Myocyte (in vitro differentiated cells): ENCODE measurements around the gene HSF5. TPM values are rescaled to one million over a fixed set of nuclear protein-coding genes. Genes with fewer than 3 reads are reported as not detected.
"Not testable (repeated sequence)": the region's sequence is repeated elsewhere in the genome, so short reads cannot be mapped to it uniquely, and the experiment has no call there.

Experiments
- DNase-seq: peaks from one replicate; pipeline ENCODE4 v3.0.0-alpha.2; 2012; ENCODE audit warnings: low read depth
- total RNA-seq: library from RNA; depleted of rRNA; stranded (reverse); fragments of >200 nt; gene quantifications from 2 replicates; pipeline ENCODE4 v1.2.3, GENCODE V29; 2014

HSF5 gene
- total RNA-seq, 1 donor from 2014 or later, result not detected

DNA sequence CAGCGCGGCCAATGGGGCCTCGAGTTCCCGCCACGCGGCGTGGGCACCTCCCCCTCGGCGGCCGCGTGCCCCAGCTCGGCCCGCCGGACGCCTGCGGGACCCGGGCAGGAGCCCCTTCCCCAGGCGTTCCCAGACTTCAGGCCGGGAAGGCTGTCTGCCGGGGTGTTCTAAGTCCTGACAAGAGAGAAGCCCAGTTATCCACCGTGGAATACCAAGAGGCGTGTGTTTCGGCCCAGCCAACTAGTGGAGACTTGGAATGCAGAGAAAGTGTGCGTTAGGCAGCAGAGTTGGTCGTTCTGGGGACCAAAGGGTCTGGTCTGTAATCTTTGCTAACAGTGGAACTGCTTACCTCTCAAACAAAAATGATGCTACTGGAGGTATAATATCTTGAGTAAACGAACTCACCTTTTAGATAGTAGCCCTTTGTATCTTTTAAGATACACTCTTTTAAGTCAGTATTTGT lies 251 bp upstream of the HSF5 start:
- DNase-seq, result no peak

DNA sequence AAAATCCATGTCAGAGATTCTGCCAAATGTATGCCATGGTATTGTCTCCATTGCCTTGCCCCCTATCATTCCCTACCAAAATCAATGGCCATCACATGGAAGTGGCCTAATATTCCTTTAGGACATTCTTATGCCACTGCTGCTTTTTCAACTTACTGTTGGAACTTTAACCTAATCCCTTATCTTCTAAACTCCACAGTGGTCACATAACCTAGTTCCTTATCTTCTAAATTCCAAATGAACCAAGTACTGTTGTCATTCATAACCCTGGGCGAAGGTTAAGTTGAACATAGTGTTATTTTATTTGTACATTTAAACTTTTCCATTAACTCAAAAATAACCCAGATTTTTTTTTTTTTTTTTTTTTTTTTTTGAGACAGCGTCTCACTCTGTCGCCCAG lies 3.6 kb downstream of the HSF5 start:
- no peak for DNase-seq

GRCh38 chr17:58481798-58482197 lies 6.4 kb downstream of the HSF5 start:
- DNase-seq, result not testable (repeated sequence)

DNA sequence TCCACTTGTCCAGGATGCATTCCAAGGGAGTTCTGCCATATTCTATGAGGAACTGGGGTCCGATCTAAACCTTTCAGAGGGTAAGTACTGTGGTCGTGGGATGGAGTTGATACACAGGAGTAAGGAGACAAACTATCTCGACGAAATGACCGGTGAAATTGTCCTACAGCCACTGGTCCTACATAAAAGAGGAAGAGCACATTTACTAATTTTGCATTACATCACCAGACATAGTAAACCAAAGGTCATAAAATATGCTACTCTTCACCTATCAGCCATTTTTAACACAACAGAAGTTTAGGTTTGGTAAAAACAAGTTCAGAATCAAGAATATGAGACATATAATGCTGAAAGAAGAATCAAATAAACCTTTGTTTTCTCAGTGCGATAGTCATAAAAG lies 8.1 kb downstream of the HSF5 start:
- no peak for DNase-seq

DNA sequence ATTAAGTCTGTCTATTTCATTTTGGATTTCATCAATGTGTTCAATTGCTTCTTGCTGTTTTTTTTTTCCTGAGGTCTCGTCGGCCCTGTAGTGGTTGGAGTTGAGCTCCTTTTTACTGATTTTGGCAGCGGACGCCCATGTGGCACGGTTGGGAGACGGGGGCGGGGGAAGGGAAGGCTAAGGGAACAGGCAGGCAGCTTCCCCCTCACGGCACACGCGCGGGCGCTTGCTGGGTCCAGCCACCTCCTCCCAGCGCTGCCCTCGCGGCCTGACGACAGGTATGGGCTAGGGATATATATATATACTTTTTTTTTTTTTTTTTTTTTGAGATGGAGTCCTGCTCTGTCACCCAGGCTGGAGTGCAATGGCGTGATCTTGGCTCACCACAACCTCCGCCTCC lies 11.4 kb downstream of the HSF5 start:
- DNase-seq, result no peak

GRCh38 chr17:58475985-58476384 lies 12.2 kb downstream of the HSF5 start:
- DNase-seq, result no peak

GRCh38 chr17:58470356-58470755 lies 17.9 kb downstream of the HSF5 start:
- no peak for DNase-seq

DNA sequence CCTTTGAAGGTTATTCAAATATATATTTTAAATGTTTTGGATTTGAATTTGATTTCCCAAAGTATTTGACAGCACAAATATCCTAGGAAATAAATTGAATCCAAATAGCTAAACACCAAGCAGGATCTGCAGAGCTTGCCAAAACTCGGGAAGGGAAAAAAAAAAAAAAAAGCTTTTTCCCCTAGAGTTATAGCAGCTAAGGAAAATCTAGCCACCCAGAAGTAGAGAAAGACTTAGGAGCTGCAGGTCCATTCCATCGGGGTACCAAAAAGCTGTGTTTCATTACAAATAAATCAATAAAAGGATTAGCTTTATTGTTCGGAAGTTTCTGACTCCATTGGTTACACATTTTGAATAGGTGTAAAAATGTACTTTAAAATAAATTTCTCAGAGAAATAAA lies 19.3 kb downstream of the HSF5 start:
- no peak for DNase-seq

DNA sequence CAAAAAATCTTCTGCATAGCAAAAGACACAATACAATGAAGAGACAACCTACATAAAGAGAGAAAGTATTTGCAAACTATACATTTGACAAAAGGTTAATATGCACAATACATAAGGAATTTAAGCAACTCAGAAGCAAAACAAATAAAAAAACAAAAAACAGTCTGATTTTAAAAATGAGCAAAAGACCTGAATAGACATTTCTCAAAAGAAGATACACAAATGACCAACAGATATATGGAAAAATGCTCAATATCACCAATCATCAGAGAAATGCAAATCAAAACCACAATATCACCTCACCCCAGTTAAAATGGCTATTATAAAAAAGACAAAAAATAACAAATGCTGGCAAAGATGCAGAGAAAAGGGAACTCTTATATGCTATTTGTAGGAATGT lies 32.7 kb downstream of the HSF5 start:
- no peak for DNase-seq

- DNase-seq, result no peak
Measured at GRCh38 chr17:58452738-58453137, 35.5 kb downstream of the HSF5 start.

GRCh38 chr17:58447039-58447975 lies 40.9 kb downstream of the HSF5 start:
- DNase-seq, result peak; percentile 74

DNA sequence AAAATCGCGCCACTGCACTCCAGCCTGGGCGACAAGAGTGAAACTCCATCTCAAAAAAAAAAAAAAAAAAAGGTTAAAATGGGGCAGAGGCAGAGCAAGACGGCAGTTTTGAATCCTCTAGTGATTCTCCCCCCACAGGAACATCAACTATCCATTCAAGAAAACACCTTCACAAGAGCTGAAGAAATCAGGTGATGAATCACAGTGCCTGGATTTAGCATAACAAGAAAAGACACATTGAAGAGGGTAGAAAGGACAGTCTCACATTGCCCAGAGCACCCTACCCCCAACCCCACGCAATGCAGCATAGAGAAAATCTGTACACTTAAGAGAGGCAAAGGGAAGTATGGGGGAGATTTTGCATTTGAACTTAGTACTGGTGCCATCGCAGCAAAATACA lies 42.1 kb downstream of the HSF5 start:
- DNase-seq, result no peak

DNA sequence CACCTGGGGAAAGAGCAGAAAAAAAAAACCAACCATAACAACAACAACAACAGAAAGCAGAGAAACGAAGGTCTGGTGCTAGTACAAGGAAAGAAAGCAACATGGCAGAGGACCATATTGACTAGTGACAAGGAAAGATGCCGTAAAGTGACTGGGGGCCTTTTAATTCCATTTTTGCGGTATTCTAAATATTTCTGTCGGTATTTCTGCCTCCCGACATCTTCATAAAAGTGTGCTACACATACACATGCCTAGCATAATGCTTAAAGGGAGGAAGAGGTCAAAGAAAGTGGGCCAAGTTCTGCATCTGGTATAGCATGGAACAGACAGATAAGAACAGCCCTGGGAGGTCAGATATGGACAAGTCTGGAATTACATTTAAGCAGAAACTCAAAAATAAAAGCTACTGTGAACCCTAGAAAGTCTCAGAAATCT lies 51.4 kb downstream of the HSF5 start:
- DNase-seq, result no peak

DNA sequence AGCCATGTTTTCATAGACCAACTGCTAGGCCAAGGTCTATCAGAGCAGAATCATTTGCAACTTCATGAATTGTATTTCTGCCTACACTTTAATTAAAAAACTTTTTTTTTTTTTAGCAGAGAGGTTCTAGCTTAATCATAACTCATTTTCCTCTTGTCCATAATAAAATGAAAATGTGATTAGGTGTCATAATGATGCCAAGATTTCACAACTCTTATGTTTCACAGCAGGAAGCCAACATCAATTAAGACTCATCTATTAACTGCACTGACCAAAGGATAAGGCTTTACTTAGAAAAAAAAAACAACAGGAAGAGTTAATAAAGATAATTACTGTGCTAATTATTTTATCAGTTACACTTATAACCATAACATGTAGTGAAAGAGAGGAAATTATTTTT lies 52.0 kb downstream of the HSF5 start:
- no peak for DNase-seq

DNA sequence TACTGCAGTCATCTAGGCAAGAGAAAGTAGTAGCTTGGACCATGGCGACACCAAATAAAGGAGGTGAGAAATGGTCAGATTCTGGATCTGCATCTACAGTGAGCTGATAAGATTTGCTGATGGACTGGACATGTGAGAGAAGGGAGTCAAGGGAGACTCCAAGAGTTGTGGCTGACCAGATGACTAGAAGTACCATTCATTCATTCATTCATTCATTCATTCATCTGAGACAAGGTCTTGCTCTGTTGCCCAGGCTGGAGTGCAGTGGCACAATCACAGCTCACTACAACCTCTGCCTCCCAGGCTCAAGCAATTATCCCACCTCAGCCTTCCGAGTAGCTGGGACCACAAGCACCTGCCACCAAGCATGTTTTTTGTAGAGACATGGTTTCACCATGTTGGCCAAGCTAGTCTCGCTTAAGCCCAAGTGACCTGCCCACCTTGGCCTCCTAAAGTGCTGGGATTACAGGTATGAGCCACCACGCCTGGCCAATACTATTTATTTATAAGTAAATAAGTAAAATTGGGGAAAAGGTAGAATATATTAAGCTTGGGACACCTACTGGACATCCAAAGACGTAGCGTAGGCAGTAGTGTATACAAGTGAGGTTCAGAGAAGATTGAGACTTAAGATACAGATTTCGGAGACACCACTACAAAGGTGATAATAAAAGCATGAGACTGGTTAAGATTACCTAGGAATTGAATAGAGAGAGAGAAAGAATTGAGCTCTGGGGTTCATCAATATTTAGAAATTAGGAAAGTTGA lies 55.2 kb downstream of the HSF5 start:
- DNase-seq, result no peak

DNA sequence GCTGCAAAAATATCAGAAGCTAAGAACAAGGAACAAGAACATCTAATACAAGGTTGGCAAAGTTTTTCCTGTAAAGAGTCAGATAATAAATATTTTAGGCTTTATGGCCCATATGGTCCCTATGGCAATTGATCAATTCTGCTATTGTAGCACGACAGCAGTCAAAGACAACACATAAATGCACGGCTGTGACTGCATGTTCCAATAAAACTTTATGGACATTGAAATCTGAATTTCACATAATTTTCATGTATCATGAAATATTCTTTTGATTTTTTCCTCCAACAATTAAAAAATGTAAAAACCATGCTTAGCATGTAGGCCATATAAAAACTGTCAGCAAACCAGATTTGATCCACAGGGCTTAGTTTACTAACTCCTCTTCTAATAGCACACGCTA lies 60.4 kb downstream of the HSF5 start:
- no peak for DNase-seq

GRCh38 chr17:58421711-58422110 lies 66.5 kb downstream of the HSF5 start:
- no peak for DNase-seq

DNA sequence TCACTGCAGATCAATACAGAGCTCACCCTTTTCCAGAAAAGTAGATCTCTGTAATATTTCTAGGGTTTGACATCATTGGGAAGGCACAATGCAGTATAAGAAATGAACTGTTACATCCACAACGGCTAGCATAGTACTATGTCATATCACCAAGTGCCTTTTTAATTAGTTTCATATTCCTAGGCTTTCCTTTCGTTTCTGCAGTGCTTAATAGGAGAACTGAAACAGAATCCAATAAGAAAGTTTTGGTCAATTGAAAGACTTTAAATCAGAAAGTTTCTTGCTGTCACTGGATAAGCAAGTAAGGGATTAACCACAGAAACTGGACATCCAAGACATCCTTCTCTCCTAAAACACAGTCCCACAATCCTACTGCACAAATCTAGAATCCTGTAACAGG lies 67.4 kb downstream of the HSF5 start:
- no peak for DNase-seq

DNA sequence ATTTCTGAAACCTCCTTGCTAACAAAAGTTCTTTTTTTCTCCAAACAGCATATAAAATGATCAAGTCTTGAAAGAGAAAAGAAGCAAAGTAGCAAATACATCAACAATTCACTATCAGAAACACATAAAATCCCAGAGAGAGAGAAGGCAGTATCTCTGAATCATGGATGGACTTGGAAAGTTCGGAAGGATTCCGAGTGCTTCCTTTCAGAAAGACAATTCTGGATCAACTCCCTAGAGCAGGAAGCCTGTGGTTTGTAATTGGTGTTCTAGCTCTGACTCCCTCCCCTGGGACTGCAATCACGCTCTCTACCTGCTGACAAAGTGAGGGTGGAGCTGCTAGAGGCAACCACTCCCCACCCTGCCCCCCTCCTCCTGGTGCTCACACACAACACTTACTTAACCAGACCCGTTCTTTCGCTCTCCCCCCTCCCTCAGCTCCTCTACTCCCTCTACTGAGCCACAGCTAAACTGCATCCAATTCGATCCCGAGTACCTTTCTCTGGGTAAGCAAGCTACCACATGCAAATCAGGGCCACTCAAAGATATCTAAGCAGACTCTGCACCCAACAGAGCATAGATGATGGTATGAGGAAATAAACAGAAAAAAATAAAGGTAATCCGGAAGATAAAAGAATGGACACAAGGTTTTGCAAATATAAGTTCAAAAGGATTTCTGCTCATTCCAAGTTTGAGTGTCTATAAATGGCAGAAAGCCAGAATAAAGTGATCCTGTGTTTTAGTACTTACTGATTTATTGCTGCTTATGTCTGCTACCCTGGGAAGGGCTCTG lies 70.7 kb downstream of the HSF5 start, which contains the start of gene RNF43:
RNF43 (minus strand) TSS at position 235 of the 793 bp plus-strand sequence. CDS start 1,957 bp downstream, outside the sequence.
- peak; percentile 79 for DNase-seq

GRCh38 chr17:58416937-58417299 lies 71.3 kb downstream of the HSF5 start:
- no peak for DNase-seq

DNA sequence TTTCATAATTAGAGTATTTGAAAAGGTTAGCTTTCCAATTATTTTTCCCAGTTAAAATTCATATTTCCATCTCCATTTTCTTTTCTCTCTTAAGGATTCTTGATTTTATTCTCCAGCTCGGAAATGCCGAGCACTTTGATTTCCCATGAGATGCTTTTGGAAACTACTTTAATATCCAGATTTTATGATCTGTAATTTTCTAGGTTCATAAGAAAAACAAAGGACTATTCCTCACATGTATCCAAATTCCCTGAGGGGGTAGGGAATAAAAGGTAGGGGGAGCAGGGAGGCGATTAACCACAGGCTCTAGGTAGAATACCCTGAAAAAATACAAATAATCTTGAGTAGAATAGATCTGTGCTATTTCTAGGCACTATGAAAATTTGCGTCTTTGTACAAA lies 71.8 kb downstream of the HSF5 start:
- no peak for DNase-seq
